Measurements from ENCODE around the gene MAPKAP1. TPM values are rescaled to one million over a fixed set of nuclear protein-coding genes. Genes with fewer than 3 reads are reported as not detected.

Gene MAPKAP1
- polyA plus RNA-seq, 1 donor from 2014 or later, result 57.5 TPM

DNA sequence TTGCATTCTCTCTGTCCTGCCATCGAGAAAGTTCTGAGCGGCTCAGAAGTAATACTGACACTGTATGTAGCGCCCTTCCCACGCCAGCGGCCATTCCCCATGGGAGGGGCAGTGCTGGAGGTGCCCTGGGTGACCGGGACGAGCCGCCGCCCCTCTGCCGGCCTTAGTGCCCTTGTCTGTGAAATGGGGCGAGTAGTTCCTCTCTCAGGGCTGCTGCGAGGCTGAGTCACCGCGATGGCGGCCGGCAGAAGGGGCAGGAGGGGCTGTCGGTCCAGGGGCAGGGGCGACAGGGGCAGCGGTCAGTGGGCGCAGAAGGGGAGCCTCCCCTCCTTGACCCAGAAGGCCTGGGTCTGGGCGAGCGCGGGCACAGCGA, 296.5 kb downstream of the MAPKAP1 start:
- no peaks in the 10 kb centered on the region for H3K36me3 ChIP-seq (ENCODE audit: insufficient read depth, low read length)
- H4K20me1 ChIP-seq (ENCODE audit: insufficient read depth), result no peaks in the 10 kb centered on the region
- H3K9ac ChIP-seq (ENCODE audit: low read length), result no peak overlapping the region
- H3K79me2 ChIP-seq (replicated peaks; ENCODE audit: insufficient read depth, low read length), result no peaks in the 10 kb centered on the region
- no peak overlapping the region for H3K4me2 ChIP-seq (ENCODE audit: low read length)
- no peaks in the 10 kb centered on the region for H3K9me3 ChIP-seq (ENCODE audit: low read length)
- H2AFZ ChIP-seq (ENCODE audit: low read depth, low read length), result no peak overlapping the region
- no peak overlapping the region for H3K27ac ChIP-seq (ENCODE audit: low read length)
- H3F3A ChIP-seq (ENCODE audit: insufficient read depth, low read length, poor library complexity, severe bottlenecking), result no peaks in the 10 kb centered on the region
- H3K27me3 ChIP-seq (ENCODE audit: insufficient read depth, low read depth, low read length), result no peaks in the 10 kb centered on the region
- H3K9me2 ChIP-seq (ENCODE audit: insufficient read depth, low read length), result no peaks in the 10 kb centered on the region
- H3K4me3 ChIP-seq (ENCODE audit: low read length), result no peak overlapping the region
- no peak for TF ChIP-seq RAD21 (conservative IDR thresholded peaks at IDR 0.05)
- no peak for TF ChIP-seq EZH2 (IDR thresholded peaks at IDR 0.05; ENCODE audit: borderline replicate concordance, insufficient read depth, low read length, poor library complexity, severe bottlenecking)
- no peak for TF ChIP-seq EP300 (conservative IDR thresholded peaks at IDR 0.05; ENCODE audit: poor library complexity, severe bottlenecking)
- no peak for TF ChIP-seq MXI1 (conservative IDR thresholded peaks at IDR 0.05; ENCODE audit: poor library complexity, severe bottlenecking)

DNA sequence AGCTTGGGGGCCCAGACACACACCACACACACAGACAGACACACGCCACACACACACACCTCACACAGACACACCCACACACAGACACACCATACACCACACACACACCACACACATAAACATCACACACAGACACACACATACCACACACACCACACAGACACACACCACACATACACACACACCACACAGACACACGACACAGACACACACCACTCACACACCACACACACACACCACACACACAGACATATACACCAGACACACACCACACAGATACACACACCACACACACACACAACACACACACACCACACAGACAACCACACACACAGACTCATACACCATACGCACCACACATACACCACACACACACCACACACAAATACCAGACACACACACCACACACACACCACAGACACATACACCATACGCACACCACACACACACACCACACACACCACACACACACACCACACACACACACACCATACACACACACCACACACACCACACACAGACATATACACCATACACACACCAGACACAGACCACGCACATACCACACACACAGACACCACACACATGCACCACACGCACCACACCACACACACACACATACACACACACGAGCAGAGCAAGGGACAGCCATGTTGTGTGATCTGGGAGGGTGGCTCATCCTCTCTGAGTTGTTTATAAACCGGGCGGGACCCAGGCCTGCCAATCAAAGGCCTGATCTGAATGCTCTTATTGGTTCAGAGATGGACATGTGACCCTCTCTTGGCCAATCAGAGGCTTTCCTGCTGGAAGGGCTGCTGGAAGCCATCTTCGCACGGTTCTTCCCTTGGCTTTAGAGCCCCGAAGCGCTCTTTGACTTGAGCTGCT, 297.1 kb downstream of the MAPKAP1 start:
- Histone ChIP-seq H3K9ac (ENCODE audit: low read length) (no peak overlapping the region), H3K36me3 (ENCODE audit: insufficient read depth, low read length) (no peaks in the 10 kb centered on the region), H2AFZ (ENCODE audit: low read depth, low read length) (no peak overlapping the region), H3K4me2 (ENCODE audit: low read length) (no peak overlapping the region), H3F3A (ENCODE audit: insufficient read depth, low read length, poor library complexity, severe bottlenecking) (no peaks in the 10 kb centered on the region), H3K27me3 (ENCODE audit: insufficient read depth, low read depth, low read length) (no peaks in the 10 kb centered on the region), H3K9me3 (ENCODE audit: low read length) (no peaks in the 10 kb centered on the region), H3K4me3 (ENCODE audit: low read length) (no peak overlapping the region), H4K20me1 (ENCODE audit: insufficient read depth) (no peaks in the 10 kb centered on the region), H3K27ac (ENCODE audit: low read length) (no peak overlapping the region), H3K9me2 (ENCODE audit: insufficient read depth, low read length) (no peaks in the 10 kb centered on the region), H3K79me2 (replicated peaks; ENCODE audit: insufficient read depth, low read length) (no peaks in the 10 kb centered on the region)
- TF ChIP-seq MXI1 (conservative IDR thresholded peaks at IDR 0.05; ENCODE audit: poor library complexity, severe bottlenecking), result no peak
- TF ChIP-seq, protein P1, sequence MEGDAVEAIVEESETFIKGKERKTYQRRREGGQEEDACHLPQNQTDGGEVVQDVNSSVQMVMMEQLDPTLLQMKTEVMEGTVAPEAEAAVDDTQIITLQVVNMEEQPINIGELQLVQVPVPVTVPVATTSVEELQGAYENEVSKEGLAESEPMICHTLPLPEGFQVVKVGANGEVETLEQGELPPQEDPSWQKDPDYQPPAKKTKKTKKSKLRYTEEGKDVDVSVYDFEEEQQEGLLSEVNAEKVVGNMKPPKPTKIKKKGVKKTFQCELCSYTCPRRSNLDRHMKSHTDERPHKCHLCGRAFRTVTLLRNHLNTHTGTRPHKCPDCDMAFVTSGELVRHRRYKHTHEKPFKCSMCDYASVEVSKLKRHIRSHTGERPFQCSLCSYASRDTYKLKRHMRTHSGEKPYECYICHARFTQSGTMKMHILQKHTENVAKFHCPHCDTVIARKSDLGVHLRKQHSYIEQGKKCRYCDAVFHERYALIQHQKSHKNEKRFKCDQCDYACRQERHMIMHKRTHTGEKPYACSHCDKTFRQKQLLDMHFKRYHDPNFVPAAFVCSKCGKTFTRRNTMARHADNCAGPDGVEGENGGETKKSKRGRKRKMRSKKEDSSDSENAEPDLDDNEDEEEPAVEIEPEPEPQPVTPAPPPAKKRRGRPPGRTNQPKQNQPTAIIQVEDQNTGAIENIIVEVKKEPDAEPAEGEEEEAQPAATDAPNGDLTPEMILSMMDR (IDR thresholded peaks at IDR 0.05; ENCODE audit: poor library complexity, severe bottlenecking), result no peak
- no peak for TF ChIP-seq SMC3 (conservative IDR thresholded peaks at IDR 0.05; ENCODE audit: poor library complexity)
- no peak for TF ChIP-seq RAD21 (conservative IDR thresholded peaks at IDR 0.05)
- no peak for TF ChIP-seq POLR2AphosphoS5 (IDR thresholded peaks at IDR 0.05)
- no peak for TF ChIP-seq TAF1 (IDR thresholded peaks at IDR 0.05; ENCODE audit: low read depth)
- TF ChIP-seq EP300 (conservative IDR thresholded peaks at IDR 0.05; ENCODE audit: poor library complexity, severe bottlenecking), result no peak
- TF ChIP-seq, protein P2, sequence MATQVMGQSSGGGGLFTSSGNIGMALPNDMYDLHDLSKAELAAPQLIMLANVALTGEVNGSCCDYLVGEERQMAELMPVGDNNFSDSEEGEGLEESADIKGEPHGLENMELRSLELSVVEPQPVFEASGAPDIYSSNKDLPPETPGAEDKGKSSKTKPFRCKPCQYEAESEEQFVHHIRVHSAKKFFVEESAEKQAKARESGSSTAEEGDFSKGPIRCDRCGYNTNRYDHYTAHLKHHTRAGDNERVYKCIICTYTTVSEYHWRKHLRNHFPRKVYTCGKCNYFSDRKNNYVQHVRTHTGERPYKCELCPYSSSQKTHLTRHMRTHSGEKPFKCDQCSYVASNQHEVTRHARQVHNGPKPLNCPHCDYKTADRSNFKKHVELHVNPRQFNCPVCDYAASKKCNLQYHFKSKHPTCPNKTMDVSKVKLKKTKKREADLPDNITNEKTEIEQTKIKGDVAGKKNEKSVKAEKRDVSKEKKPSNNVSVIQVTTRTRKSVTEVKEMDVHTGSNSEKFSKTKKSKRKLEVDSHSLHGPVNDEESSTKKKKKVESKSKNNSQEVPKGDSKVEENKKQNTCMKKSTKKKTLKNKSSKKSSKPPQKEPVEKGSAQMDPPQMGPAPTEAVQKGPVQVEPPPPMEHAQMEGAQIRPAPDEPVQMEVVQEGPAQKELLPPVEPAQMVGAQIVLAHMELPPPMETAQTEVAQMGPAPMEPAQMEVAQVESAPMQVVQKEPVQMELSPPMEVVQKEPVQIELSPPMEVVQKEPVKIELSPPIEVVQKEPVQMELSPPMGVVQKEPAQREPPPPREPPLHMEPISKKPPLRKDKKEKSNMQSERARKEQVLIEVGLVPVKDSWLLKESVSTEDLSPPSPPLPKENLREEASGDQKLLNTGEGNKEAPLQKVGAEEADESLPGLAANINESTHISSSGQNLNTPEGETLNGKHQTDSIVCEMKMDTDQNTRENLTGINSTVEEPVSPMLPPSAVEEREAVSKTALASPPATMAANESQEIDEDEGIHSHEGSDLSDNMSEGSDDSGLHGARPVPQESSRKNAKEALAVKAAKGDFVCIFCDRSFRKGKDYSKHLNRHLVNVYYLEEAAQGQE (IDR thresholded peaks at IDR 0.05; ENCODE audit: borderline replicate concordance), result no peak
- TF ChIP-seq EZH2 (IDR thresholded peaks at IDR 0.05; ENCODE audit: borderline replicate concordance, insufficient read depth, low read length, poor library complexity, severe bottlenecking), result no peak
